Tibial nerve (tissue), 4 donors: Measurements from ENCODE around the gene DDX21. TPM values are rescaled to one million over a fixed set of nuclear protein-coding genes. Genes with fewer than 3 reads are reported as not detected.

Source experiments
- DNase-seq, 2 donors: peaks; one replicate each; pipeline ENCODE4 v3.0.0-alpha.2; 2019; ENCODE audit warnings: low spot score in 2 of 2
- H3K27ac ChIP-seq, 4 donors: fragments of 200-600 bp; sonication (generic) in 3 of 4; one replicate each; pipeline ENCODE4 v1.5.1; 2017 to 2019; ENCODE audit warnings: mild to moderate bottlenecking in 1 of 4
- H3K27me3 ChIP-seq, 2 donors: fragments of 200-600 bp; sonication (generic) in 1 of 2; one replicate each; pipeline versions ENCODE4 v1.5.1 to v1.6.0; 2017 to 2019
- H3K36me3 ChIP-seq, 3 donors: fragments of 200-600 bp; sonication (generic); one replicate each; pipeline ENCODE4 v1.5.1; 2018 to 2019
- H3K4me1 ChIP-seq, 4 donors: fragments of 200-600 bp; sonication (generic) in 3 of 4; one replicate each; pipeline ENCODE4 v1.5.1; 2017 to 2019
- H3K4me3 ChIP-seq, 4 donors: fragments of 200-600 bp; sonication (generic) in 3 of 4; one replicate each; pipeline ENCODE4 v1.5.1; 2017 to 2019; ENCODE audit warnings: mild to moderate bottlenecking in 1 of 4, moderate library complexity in 1 of 4
- H3K9me3 ChIP-seq, 4 donors: fragments of 200-600 bp; sonication (generic) in 3 of 4; one replicate each; pipeline ENCODE4 v1.5.1; 2017 to 2019
- EP300 ChIP-seq, 2 donors: sonication (generic); formaldehyde crosslinking; IDR thresholded peaks; one replicate each; pipeline ENCODE4 v1.6.1; 2017; ENCODE audit warnings: antibody characterized with exemption in 2 of 2, mild to moderate bottlenecking in 1 of 2
- POLR2A ChIP-seq, 2 donors: fragments of 450-650 bp; IDR thresholded peaks; one replicate each; pipeline ENCODE4 v1.6.1; 2017; ENCODE audit warnings: antibody characterized with exemption in 2 of 2, mild to moderate bottlenecking in 2 of 2, moderate library complexity in 2 of 2
- WGBS, 2 donors: methylation state at CpG; one replicate each; pipeline ENCODE4 v1.1.5; 2018; 5-methylcytosine and 5-hydroxymethylcytosine counted together
- total RNA-seq, 4 donors: library from RNA; depleted of rRNA; stranded (reverse); fragments of >200 nt; gene quantifications; one replicate each; pipeline ENCODE4 v1.1.0, GENCODE V29; 2016
- TF ChIP-seq, protein P1 (sequence below), 5 experiments: fragments of 200-600 bp in 3 of 5; fragments of 450-650 bp in 2 of 5; sonication (generic) in 3 of 5; IDR thresholded peaks; one replicate each; pipeline ENCODE4 v1.5.1; 2016 to 2019; ENCODE audit warnings: antibody characterized with exemption in 5 of 5, mild to moderate bottlenecking in 3 of 5, moderate library complexity in 2 of 5

Gene DDX21
- total RNA-seq, 4 donors from 2014 or later, result 39.3 to 49.5 (median 41.1) TPM

DNA sequence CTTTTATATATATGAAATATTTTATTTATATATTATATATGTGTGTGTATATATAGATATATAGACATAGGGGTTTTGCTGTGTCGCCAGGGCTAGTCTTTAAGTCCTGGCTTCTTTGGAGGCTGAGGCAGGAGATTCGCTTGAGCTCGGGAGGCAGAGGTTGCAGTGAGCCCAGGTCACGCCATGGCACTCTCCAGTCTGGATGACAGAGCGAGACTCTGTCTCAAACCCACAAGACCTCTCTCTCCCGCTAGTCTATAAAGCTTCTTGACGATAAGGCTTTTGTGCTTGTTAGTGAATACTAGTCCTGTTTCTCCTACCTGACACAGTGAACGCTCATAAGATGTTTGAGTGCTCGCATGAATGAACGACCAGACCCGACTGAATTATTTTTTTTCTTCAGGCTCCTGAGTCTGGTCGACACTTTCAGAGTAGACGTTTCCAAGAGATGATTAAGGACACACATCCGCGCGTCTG lies 577 bp upstream of the DDX21 start:
- TF ChIP-seq, protein P1, sequence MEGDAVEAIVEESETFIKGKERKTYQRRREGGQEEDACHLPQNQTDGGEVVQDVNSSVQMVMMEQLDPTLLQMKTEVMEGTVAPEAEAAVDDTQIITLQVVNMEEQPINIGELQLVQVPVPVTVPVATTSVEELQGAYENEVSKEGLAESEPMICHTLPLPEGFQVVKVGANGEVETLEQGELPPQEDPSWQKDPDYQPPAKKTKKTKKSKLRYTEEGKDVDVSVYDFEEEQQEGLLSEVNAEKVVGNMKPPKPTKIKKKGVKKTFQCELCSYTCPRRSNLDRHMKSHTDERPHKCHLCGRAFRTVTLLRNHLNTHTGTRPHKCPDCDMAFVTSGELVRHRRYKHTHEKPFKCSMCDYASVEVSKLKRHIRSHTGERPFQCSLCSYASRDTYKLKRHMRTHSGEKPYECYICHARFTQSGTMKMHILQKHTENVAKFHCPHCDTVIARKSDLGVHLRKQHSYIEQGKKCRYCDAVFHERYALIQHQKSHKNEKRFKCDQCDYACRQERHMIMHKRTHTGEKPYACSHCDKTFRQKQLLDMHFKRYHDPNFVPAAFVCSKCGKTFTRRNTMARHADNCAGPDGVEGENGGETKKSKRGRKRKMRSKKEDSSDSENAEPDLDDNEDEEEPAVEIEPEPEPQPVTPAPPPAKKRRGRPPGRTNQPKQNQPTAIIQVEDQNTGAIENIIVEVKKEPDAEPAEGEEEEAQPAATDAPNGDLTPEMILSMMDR (IDR thresholded peaks at IDR 0.05), result no peak
- TF ChIP-seq EP300 (IDR thresholded peaks at IDR 0.05), result no peak
- TF ChIP-seq POLR2A (IDR thresholded peaks at IDR 0.05), result no peak
- peak overlapping the region; percentile 77 to 98 (median 96) for H3K4me3 ChIP-seq
- DNase-seq, result no peak
- H3K27ac ChIP-seq, result peak overlapping the region; percentile 68 to 94 (median 87)
- H3K27me3 ChIP-seq, result no peaks in the 10 kb centered on the region
- H3K36me3 ChIP-seq, result peaks cover 0 to 23% (median 0%) of the 10 kb centered on the region in 3 donors
- no peaks in the 10 kb centered on the region for H3K9me3 ChIP-seq
- WGBS, 2 donors, result 3 to 6% methylated on average over 16 of the region's 16 CpGs
- H3K4me1 ChIP-seq, result peaks cover 0 to 36% (median 8%) of the 10 kb centered on the region in 4 donors

DNA sequence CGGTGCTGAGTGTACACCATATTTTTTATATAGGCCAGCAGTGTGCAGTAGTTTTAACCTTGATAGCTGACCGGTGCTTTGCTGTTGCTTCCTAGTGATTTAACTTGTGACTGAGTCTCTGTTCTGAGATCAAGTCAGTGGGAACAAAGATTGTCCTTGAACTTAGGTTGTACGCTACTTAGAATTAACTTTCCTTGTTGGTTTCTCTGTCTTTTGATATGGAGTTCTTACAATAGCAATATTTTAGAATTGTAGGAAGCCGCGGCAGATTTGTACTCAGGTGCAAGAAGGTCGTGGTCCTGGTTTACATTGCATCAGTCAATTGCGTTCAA lies 1.3 kb downstream of the DDX21 start:
- H3K4me3 ChIP-seq, result peak overlapping the region; percentile 77 to 98 (median 96)
- DNase-seq, result no peak
- H3K9me3 ChIP-seq, result no peaks in the 10 kb centered on the region
- WGBS, 2 donors, result 63 to 71% methylated on average over 7 of the region's 7 CpGs
- no peak for TF ChIP-seq EP300 (IDR thresholded peaks at IDR 0.05)
- TF ChIP-seq, protein P1 (IDR thresholded peaks at IDR 0.05), result no peak
- TF ChIP-seq POLR2A (IDR thresholded peaks at IDR 0.05), result no peak
- peak overlapping the region in 3 of 4 donors; percentile 86 to 94 (median 88) for H3K27ac ChIP-seq
- H3K36me3 ChIP-seq, result peaks cover 0 to 24% (median 0%) of the 10 kb centered on the region in 3 donors
- H3K4me1 ChIP-seq, result peaks cover 0 to 36% (median 8%) of the 10 kb centered on the region in 4 donors
- H3K27me3 ChIP-seq, result no peaks in the 10 kb centered on the region

DNA sequence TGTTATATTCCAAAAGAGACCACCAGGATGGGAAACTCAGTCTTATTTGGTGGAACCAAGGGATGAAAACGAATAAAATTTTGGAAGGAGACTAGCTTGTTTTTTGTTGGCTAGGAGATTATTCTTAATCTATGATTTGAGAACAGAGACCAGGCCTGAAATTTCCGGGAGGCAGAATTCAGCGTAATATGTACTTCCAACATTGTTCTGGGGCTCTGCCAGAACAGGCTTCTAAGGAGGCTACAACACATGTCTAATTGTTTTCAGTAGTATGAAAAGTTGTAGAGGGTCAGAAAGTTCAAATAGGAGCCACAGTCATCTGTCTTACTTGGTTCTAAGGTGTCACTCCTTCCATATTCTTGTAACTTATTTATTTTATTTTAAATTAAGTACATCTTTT lies 1.7 kb downstream of the DDX21 start:
- 44 to 45% methylated on average over 3 of the region's 3 CpGs for WGBS, 2 donors

GRCh38 chr10:68959695-68960527 lies 3.9 kb downstream of the DDX21 start:
- peaks cover 0 to 51% (median 11%) of the 10 kb centered on the region in 3 donors for H3K36me3 ChIP-seq
- H3K9me3 ChIP-seq, result no peaks in the 10 kb centered on the region
- H3K4me3 ChIP-seq, result no peak overlapping the region
- TF ChIP-seq, protein P1 (IDR thresholded peaks at IDR 0.05), result no peak
- no peak for TF ChIP-seq POLR2A (IDR thresholded peaks at IDR 0.05)
- no peak for TF ChIP-seq EP300 (IDR thresholded peaks at IDR 0.05)
- DNase-seq, result no peak
- H3K27ac ChIP-seq, result no peak overlapping the region
- peaks cover 0 to 31% (median 7%) of the 10 kb centered on the region in 4 donors for H3K4me1 ChIP-seq
- H3K27me3 ChIP-seq, result no peaks in the 10 kb centered on the region
- 89 to 92% methylated on average over 4 of the region's 4 CpGs for WGBS, 2 donors

More for the DNA sequence above, 1.7 kb downstream of the DDX21 start:
- H3K9me3 ChIP-seq, result no peaks in the 10 kb centered on the region
- H3K27me3 ChIP-seq, result no peaks in the 10 kb centered on the region
- peaks cover 0 to 36% (median 8%) of the 10 kb centered on the region in 4 donors for H3K4me1 ChIP-seq
- DNase-seq, result no peak
- no peak for TF ChIP-seq POLR2A (IDR thresholded peaks at IDR 0.05)
- no peak for TF ChIP-seq EP300 (IDR thresholded peaks at IDR 0.05)
- TF ChIP-seq, protein P1 (IDR thresholded peaks at IDR 0.05), result no peak
- peak overlapping the region in 3 of 4 donors; percentile 86 to 94 (median 88) for H3K27ac ChIP-seq
- H3K36me3 ChIP-seq, result peaks cover 0 to 28% (median 4%) of the 10 kb centered on the region in 3 donors
- peak overlapping the region in 3 of 4 donors; percentile 77 to 98 (median 97) for H3K4me3 ChIP-seq

GRCh38 chr10:68963151-68963550 lies 7.2 kb downstream of the DDX21 start:
- no peak overlapping the region for H3K27ac ChIP-seq
- 89 to 93% methylated on average over 4 of the region's 4 CpGs for WGBS, 2 donors
- no peak overlapping the region for H3K4me3 ChIP-seq
- H3K4me1 ChIP-seq, result peaks cover 0 to 11% (median 0%) of the 10 kb centered on the region in 4 donors
- H3K9me3 ChIP-seq, result no peaks in the 10 kb centered on the region
- TF ChIP-seq, protein P1 (IDR thresholded peaks at IDR 0.05), result no peak
- TF ChIP-seq EP300 (IDR thresholded peaks at IDR 0.05) (no peak), POLR2A (IDR thresholded peaks at IDR 0.05) (no peak)
- no peaks in the 10 kb centered on the region for H3K27me3 ChIP-seq
- DNase-seq, result no peak
- peaks cover 0 to 83% (median 30%) of the 10 kb centered on the region in 3 donors for H3K36me3 ChIP-seq
